HCT116 (cell line): ENCODE results near the gene RNF8. TPM values are rescaled to one million over a fixed set of nuclear protein-coding genes. Genes with fewer than 3 reads are reported as not detected.

Experiments
- ATAC-seq: fragments of 200-7000 bp; cut with Tn5 transposase; 2 replicates; pipeline ENCODE4 v1.9.1; 2020; ENCODE audit warnings: mild to moderate bottlenecking, moderate library complexity
- BruUV-seq: library from RNA; stranded (reverse); fragments of 400-500 nt; replicated peaks from 2 replicates; lab custom pipeline; 2021; lab: Mats Ljungman, UMichigan
- CTCF ChIA-PET: fragments of 300-600 bp; sonication (Branson Sonifier 250); formaldehyde crosslinking; loops from one replicate; lab custom pipeline; 2021; ENCODE audit warnings: antibody characterized with exemption; lab: Charles Lee
- POLR2A ChIA-PET: fragments of 300-600, 350-600 bp; sonication (Branson Sonifier 250); formaldehyde crosslinking; loops from one replicate; lab custom pipeline; 2021; ENCODE audit warnings: antibody characterized with exemption; lab: Charles Lee
- RAD21 ChIA-PET, 2 experiments: fragments of 300-600 bp; sonication (Branson Sonifier 250); formaldehyde crosslinking; loops; one replicate each; lab custom pipeline; 2023; ENCODE audit warnings: low total read pairs in 2 of 2; ENCODE audit not compliant: uncharacterized antibody in 2 of 2, unreplicated experiment in 2 of 2, low non-redundant PET in 1 of 2; lab: Charles Lee
- DNase-seq: peaks from one replicate; pipeline ENCODE4 v3.0.0-alpha.2; 2010; ENCODE audit warnings: low read depth, low spot score
- H2AFZ ChIP-seq: fragments of 200-600 bp; shearing (Covaris generic), sonication (generic); 2 replicates; pipeline ENCODE4 v1.6.1; 2017; ENCODE audit warnings: low read depth, mixed run types, mixed read lengths, antibody characterized with exemption, low read length; ENCODE audit not compliant: poor library complexity, severe bottlenecking
- H3K27ac ChIP-seq: 2 replicates; pipeline ENCODE4 v1.5.1; 2012; ENCODE audit warnings: low read depth, low read length
- H3K27me3 ChIP-seq: fragments of 200-600 bp; sonication (generic); 2 replicates; pipeline ENCODE4 v1.6.1; 2016; ENCODE audit warnings: mixed run types, low read length, mixed read lengths; ENCODE audit not compliant: insufficient read depth
- H3K36me3 ChIP-seq, 2 experiments: fragments of 200-500 bp in 1 of 2; fragments of 200-600 bp in 1 of 2; sonication (Bioruptor generic) in 1 of 2; sonication (generic) in 1 of 2; 2 replicates each; pipeline versions ENCODE4 v1.5.1 to v1.6.1; 2014 to 2016; ENCODE audit warnings: low read length in 2 of 2, inconsistent platforms in 1 of 2, mixed read lengths in 1 of 2, mixed run types in 1 of 2; ENCODE audit not compliant: insufficient read depth in 2 of 2, control insufficient read depth in 1 of 2
- H3K4me1 ChIP-seq, 2 experiments: fragments of 200-600 bp in 1 of 2; sonication (generic) in 1 of 2; 2 replicates each; pipeline versions ENCODE4 v1.5.1 to v1.6.1; 2012 to 2017; ENCODE audit warnings: low read length in 2 of 2, inconsistent platforms in 1 of 2, mild to moderate bottlenecking in 1 of 2, mixed read lengths in 1 of 2, mixed run types in 1 of 2, moderate library complexity in 1 of 2; ENCODE audit not compliant: insufficient read depth in 2 of 2, control insufficient read depth in 1 of 2
- H3K4me2 ChIP-seq: fragments of 200-600 bp; sonication (generic); 2 replicates; pipeline ENCODE4 v1.6.1; 2017; ENCODE audit warnings: mixed run types, low read length, mixed read lengths
- H3K4me3 ChIP-seq, 2 experiments: fragments of 200-600 bp in 1 of 2; sonication (generic) in 1 of 2; replicated peaks in 1 of 2; 2 replicates each; pipeline ENCODE4 v1.5.1; 2011 to 2016; ENCODE audit warnings: low read length in 2 of 2, control low read depth in 1 of 2, low read depth in 1 of 2, mild to moderate bottlenecking in 1 of 2, mixed read lengths in 1 of 2, mixed run types in 1 of 2
- H3K79me2 ChIP-seq: fragments of 200-600 bp; sonication (generic); 2 replicates; pipeline ENCODE4 v1.6.1; 2017; ENCODE audit warnings: mild to moderate bottlenecking, mixed run types, low read length, moderate library complexity, mixed read lengths; ENCODE audit not compliant: insufficient read depth
- H3K9ac ChIP-seq: fragments of 200-600 bp; sonication (generic); 2 replicates; pipeline ENCODE4 v1.6.1; 2016; ENCODE audit warnings: low read length, mixed read lengths
- H3K9me2 ChIP-seq: fragments of 200-600 bp; sonication (generic), shearing (Covaris generic); 2 replicates; pipeline ENCODE4 v1.6.1; 2017; ENCODE audit warnings: mixed run types, mild to moderate bottlenecking, moderate library complexity; ENCODE audit not compliant: insufficient read depth
- H3K9me3 ChIP-seq, 2 experiments: fragments of 200-500 bp in 1 of 2; fragments of 200-600 bp in 1 of 2; sonication (Bioruptor generic) in 1 of 2; sonication (generic) in 1 of 2; 2 replicates each; pipeline ENCODE4 v1.6.1; 2014 to 2017; ENCODE audit warnings: low read length in 2 of 2, mixed read lengths in 2 of 2, inconsistent platforms in 1 of 2, low read depth in 1 of 2, mild to moderate bottlenecking in 1 of 2, mixed run types in 1 of 2, moderate library complexity in 1 of 2; ENCODE audit not compliant: control insufficient read depth in 1 of 2, insufficient read depth in 1 of 2
- H4K20me1 ChIP-seq: fragments of 200-600 bp; sonication (generic), shearing (Covaris generic); 2 replicates; pipeline ENCODE4 v1.6.1; 2017; ENCODE audit warnings: mixed run types, mild to moderate bottlenecking, moderate library complexity; ENCODE audit not compliant: insufficient read depth
- ATF3 ChIP-seq: IDR thresholded peaks from 2 replicates; pipeline ENCODE4 v1.6.1; 2012
- CBX3 ChIP-seq: IDR thresholded peaks from 2 replicates; pipeline ENCODE4 v1.6.1; 2012; ENCODE audit warnings: low read depth
- EGR1 ChIP-seq: IDR thresholded peaks from 2 replicates; pipeline ENCODE4 v1.6.1; 2012; ENCODE audit warnings: low read depth
- EZH2 ChIP-seq: fragments of 200-600 bp; sonication (generic); IDR thresholded peaks from 2 replicates; pipeline ENCODE4 v1.6.1; 2017; ENCODE audit warnings: antibody characterized with exemption, mixed run types
- MAX ChIP-seq: IDR thresholded peaks from 2 replicates; pipeline ENCODE4 v1.6.1; 2012
- POLR2AphosphoS5 ChIP-seq: IDR thresholded peaks from 2 replicates; pipeline ENCODE4 v1.6.1; 2011; ENCODE audit warnings: mild to moderate bottlenecking, low read depth, low read length, moderate library complexity
- YY1 ChIP-seq: IDR thresholded peaks from 2 replicates; pipeline ENCODE4 v1.6.1; 2011; ENCODE audit warnings: low read length, low read depth, moderate library complexity, mild to moderate bottlenecking; ENCODE audit not compliant: insufficient replicate concordance; ENCODE audit errors: extremely low read depth
- ZBTB33 ChIP-seq: IDR thresholded peaks from 2 replicates; pipeline ENCODE4 v1.6.1; 2011; ENCODE audit warnings: mild to moderate bottlenecking, low read length, moderate library complexity; ENCODE audit not compliant: insufficient replicate concordance; ENCODE audit errors: extremely low read depth
- intact Hi-C: fragments of 100-400 bp; cut with micrococcal nuclease; formaldehyde crosslinking; loops from 2 replicates; pipeline ENCODE4 v1.10.0; 2022
- total RNA-seq: library from RNA; stranded (reverse); gene quantifications from one replicate; pipeline ENCODE4 v1.2.1, GENCODE V29; 2021; ENCODE audit not compliant: unreplicated experiment

The RNF8 gene
- total RNA-seq, 1 experiment from 2014 or later: 28.0 TPM

GRCh38 chr6:37304766-37305165 lies 49.0 kb upstream of the RNF8 start:
- RAD21 ChIA-PET: no interaction called here

More at GRCh38 chr6:37304766-37305165, 49.0 kb upstream of the RNF8 start:
- no peaks in the 10 kb centered on the region for H3K79me2 ChIP-seq
- no peak for DNase-seq
- no peak overlapping the region for H2AFZ ChIP-seq
- ChIA-PET POLR2A (no interaction called here), CTCF (no interaction called here)
- H3K9me2 ChIP-seq: no peaks in the 10 kb centered on the region
- BruUV-seq: no TSS peak
- TF ChIP-seq YY1: no peak
- no peak for TF ChIP-seq MAX
- no peak for TF ChIP-seq CBX3
- TF ChIP-seq EZH2: no peak
- TF ChIP-seq ZBTB33: no peak
- TF ChIP-seq POLR2AphosphoS5: no peak
- no peak for TF ChIP-seq EGR1
- TF ChIP-seq ATF3: no peak
- H3K9ac ChIP-seq: no peak overlapping the region
- H3K36me3 ChIP-seq: peaks cover 5 to 8% of the 10 kb centered on the region in 2 experiments; a peak in 2 of 4 replicates
- no peak overlapping the region for H3K4me3 ChIP-seq
- intact Hi-C loops: loop anchor here (5.0 kb wide), 1 partner anchor 287 kb away; no protein-coding TSS in a partner anchor
- H3K4me1 ChIP-seq: no peaks in the 10 kb centered on the region
- H3K27me3 ChIP-seq: no peaks in the 10 kb centered on the region
- no peak for ATAC-seq
- H3K4me2 ChIP-seq: no peak overlapping the region
- no peaks in the 10 kb centered on the region for H3K9me3 ChIP-seq
- H4K20me1 ChIP-seq: no peaks in the 10 kb centered on the region
- no peak overlapping the region for H3K27ac ChIP-seq
